Hepatocyte (in vitro differentiated cells): ENCODE results near the gene TCF12. TPM values are rescaled to one million over a fixed set of nuclear protein-coding genes. Genes with fewer than 3 reads are reported as not detected.

Source experiments
- DNase-seq: peaks from one replicate; pipeline ENCODE4 v3.0.0-alpha.2; 2016; ENCODE audit warnings: low spot score
- H2AFZ ChIP-seq: fragments of 200-600 bp; sonication (generic); 2 replicates; pipeline ENCODE4 v1.6.0; 2016; ENCODE audit warnings: antibody characterized with exemption, mild to moderate bottlenecking
- H3K27ac ChIP-seq: fragments of 200-600 bp; sonication (generic); 2 replicates; pipeline ENCODE4 v1.5.1; 2016; ENCODE audit warnings: mild to moderate bottlenecking
- H3K27me3 ChIP-seq: fragments of 200-600 bp; sonication (generic); 2 replicates; pipeline ENCODE4 v1.6.1; 2016
- H3K36me3 ChIP-seq: fragments of 200-600 bp; sonication (generic); replicated peaks from 2 replicates; pipeline ENCODE4 v1.5.1; 2016; ENCODE audit warnings: low read depth; ENCODE audit not compliant: insufficient read depth
- H3K4me1 ChIP-seq: fragments of 200-600 bp; sonication (generic); 2 replicates; pipeline ENCODE4 v1.5.1; 2016; ENCODE audit warnings: mild to moderate bottlenecking, moderate library complexity; ENCODE audit not compliant: insufficient read depth
- H3K4me2 ChIP-seq: fragments of 200-600 bp; sonication (generic); 2 replicates; pipeline ENCODE4 v1.6.0; 2016
- H3K4me3 ChIP-seq: fragments of 200-600 bp; sonication (generic); 2 replicates; pipeline ENCODE4 v1.5.1; 2016; ENCODE audit warnings: mild to moderate bottlenecking
- H3K79me2 ChIP-seq: fragments of 200-600 bp; sonication (generic); 2 replicates; pipeline ENCODE4 v1.6.0; 2017; ENCODE audit warnings: mild to moderate bottlenecking
- H3K9me2 ChIP-seq: fragments of 200-600 bp; sonication (generic); replicated peaks from 2 replicates; pipeline ENCODE4 v1.6.0; 2017; ENCODE audit warnings: mild to moderate bottlenecking; ENCODE audit not compliant: insufficient read depth
- H3K9me3 ChIP-seq: fragments of 200-600 bp; sonication (generic); 2 replicates; pipeline ENCODE4 v1.5.1; 2016; ENCODE audit warnings: low read depth, mild to moderate bottlenecking
- H4K20me1 ChIP-seq: fragments of 200-600 bp; sonication (generic); 2 replicates; pipeline ENCODE4 v1.6.0; 2016; ENCODE audit warnings: mild to moderate bottlenecking; ENCODE audit not compliant: insufficient read depth, poor library complexity, severe bottlenecking
- CTCF ChIP-seq: fragments of 200-600 bp; sonication (generic); IDR thresholded peaks from 2 replicates; pipeline ENCODE4 v1.5.1; 2016; ENCODE audit warnings: antibody characterized with exemption, mild to moderate bottlenecking; ENCODE audit not compliant: poor library complexity
- EZH2 ChIP-seq: fragments of 200-600 bp; sonication (generic); IDR thresholded peaks from 2 replicates; pipeline ENCODE4 v1.6.1; 2016; ENCODE audit warnings: antibody characterized with exemption, mild to moderate bottlenecking, borderline replicate concordance
- EZH2phosphoT487 ChIP-seq: fragments of 200-600 bp; sonication (generic); IDR thresholded peaks from one replicate; pipeline ENCODE4 v1.6.1; 2018; ENCODE audit warnings: antibody characterized with exemption, mild to moderate bottlenecking, low read depth, moderate library complexity; ENCODE audit not compliant: unreplicated experiment, severe bottlenecking
- WGBS: methylation state at CpG from one replicate; pipeline ENCODE4 v1.1.6; 2016; ENCODE audit warnings: low lambda C conversion rate; ENCODE audit errors: missing lambda C conversion rate; 5-methylcytosine and 5-hydroxymethylcytosine counted together
- polyA plus RNA-seq: library from polyadenylated mRNA; unstranded; fragments of >200 nt; fragmentation: Nextera tagmentation; extraction: Ambion mirVana; gene quantifications from 2 replicates; pipeline ENCODE4 v1.2.1, GENCODE V29; 2016
- total RNA-seq: library from RNA; depleted of rRNA; stranded (reverse); fragments of >200 nt; gene quantifications from 2 replicates; pipeline ENCODE4 v1.2.3, GENCODE V29; 2014

TCF12 gene
- total and polyA plus RNA-seq, 2 experiments from 2014 or later = 42.0 to 93.2 TPM

GRCh38 chr15:56883088-56883487 is 35.4 kb upstream of the TCF12 start:
- Histone ChIP-seq H3K36me3 (no peaks in the 10 kb centered on the region), H3K79me2 (no peaks in the 10 kb centered on the region), H3K27me3 (no peaks in the 10 kb centered on the region), H3K4me1 (peaks cover 5% of the 10 kb centered on the region), H4K20me1 (no peaks in the 10 kb centered on the region), H3K4me3 (no peak overlapping the region), H3K9me2 (no peaks in the 10 kb centered on the region), H3K4me2 (no peak overlapping the region), H3K9me3 (no peaks in the 10 kb centered on the region), H2AFZ (no peak overlapping the region), H3K27ac (no peak overlapping the region)
- 88% methylated on average over 4 of the region's 4 CpGs for WGBS
- TF ChIP-seq CTCF = no peak
- no peak for TF ChIP-seq EZH2
- TF ChIP-seq EZH2phosphoT487 = no peak
- DNase-seq = no peak

- DNase-seq = peak; percentile 19
- no peaks in the 10 kb centered on the region for H3K27me3 ChIP-seq
- WGBS = 64% methylated on average over 9 of the region's 9 CpGs
- H3K79me2 ChIP-seq = peaks cover 3% of the 10 kb centered on the region
- peak overlapping the region; percentile 39 for H3K4me3 ChIP-seq
- no peaks in the 10 kb centered on the region for H3K9me2 ChIP-seq
- peak overlapping the region; percentile 99 for H3K27ac ChIP-seq
- H4K20me1 ChIP-seq = no peaks in the 10 kb centered on the region
- no peaks in the 10 kb centered on the region for H3K9me3 ChIP-seq
- TF ChIP-seq EZH2 = no peak
- no peak for TF ChIP-seq EZH2phosphoT487
- TF ChIP-seq CTCF = no peak
- H3K4me2 ChIP-seq = peak overlapping the region; percentile 77
- no peaks in the 10 kb centered on the region for H3K36me3 ChIP-seq
- peak overlapping the region; percentile 83 for H2AFZ ChIP-seq
- peaks cover 11% of the 10 kb centered on the region for H3K4me1 ChIP-seq
Measured at GRCh38 chr15:56886363-56886931, 32.0 kb upstream of the TCF12 start.

- Histone ChIP-seq H2AFZ (peak overlapping the region; percentile 83), H3K36me3 (no peaks in the 10 kb centered on the region), H3K4me1 (peaks cover 11% of the 10 kb centered on the region), H3K9me2 (no peaks in the 10 kb centered on the region), H3K4me2 (peak overlapping the region; percentile 77), H3K79me2 (peaks cover 3% of the 10 kb centered on the region), H4K20me1 (no peaks in the 10 kb centered on the region), H3K4me3 (peak overlapping the region; percentile 59), H3K27ac (peak overlapping the region; percentile 99), H3K9me3 (no peaks in the 10 kb centered on the region), H3K27me3 (no peaks in the 10 kb centered on the region)
- TF ChIP-seq CTCF = no peak
- TF ChIP-seq EZH2phosphoT487 = no peak
- TF ChIP-seq EZH2 = no peak
- 1% methylated on average over 71 of the region's 78 CpGs for WGBS
- DNase-seq = peak; percentile 97
Measured at GRCh38 chr15:56886932-56887781, 31.3 kb upstream of the TCF12 start.
